ENCODE results near the gene KCNAB2. TPM values are rescaled to one million over a fixed set of nuclear protein-coding genes. Genes with fewer than 3 reads are reported as not detected.

Gene KCNAB2
- polyA plus RNA-seq, 1 of the 3 experiments (the other 2 are of a cell fraction) = 7.6 TPM

DNA sequence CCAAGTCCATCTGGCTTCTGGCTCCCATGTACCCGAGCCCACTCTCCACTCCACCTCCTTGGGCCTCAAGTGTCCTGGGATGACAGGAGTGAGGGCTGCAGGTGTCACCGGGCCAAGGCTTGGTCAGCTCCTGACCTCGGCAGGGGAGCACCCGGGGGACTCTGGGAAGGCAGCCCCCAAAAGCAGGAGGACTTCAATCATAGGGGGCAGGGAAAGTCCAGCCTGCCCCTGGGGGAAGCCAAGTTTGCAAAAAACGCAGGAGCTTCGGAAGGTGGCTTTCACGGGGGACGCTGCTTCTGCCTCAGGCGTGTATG, 56.8 kb downstream of the KCNAB2 start (continued):
- TF ChIP-seq RAD21 (IDR thresholded peaks at IDR 0.05; ENCODE audit: low read length) = no peak
- TF ChIP-seq, protein P1, sequence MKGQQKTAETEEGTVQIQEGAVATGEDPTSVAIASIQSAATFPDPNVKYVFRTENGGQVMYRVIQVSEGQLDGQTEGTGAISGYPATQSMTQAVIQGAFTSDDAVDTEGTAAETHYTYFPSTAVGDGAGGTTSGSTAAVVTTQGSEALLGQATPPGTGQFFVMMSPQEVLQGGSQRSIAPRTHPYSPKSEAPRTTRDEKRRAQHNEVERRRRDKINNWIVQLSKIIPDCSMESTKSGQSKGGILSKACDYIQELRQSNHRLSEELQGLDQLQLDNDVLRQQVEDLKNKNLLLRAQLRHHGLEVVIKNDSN (IDR thresholded peaks at IDR 0.05; ENCODE audit: borderline replicate concordance, low read depth) = no peak
- TF ChIP-seq TAF1 (IDR thresholded peaks at IDR 0.05; ENCODE audit: borderline replicate concordance, low read depth, low read length) = no peak
- TF ChIP-seq YY1 (IDR thresholded peaks at IDR 0.05; ENCODE audit: low read depth) = no peak
- TF ChIP-seq MAX (IDR thresholded peaks at IDR 0.05; ENCODE audit: low read depth) = no peak
- TF ChIP-seq TEAD4 (IDR thresholded peaks at IDR 0.05; ENCODE audit: borderline replicate concordance, insufficient read depth) = no peak
- no peak for TF ChIP-seq NRF1 (IDR thresholded peaks at IDR 0.05; ENCODE audit: low read depth, low read length)

- Histone ChIP-seq H3K27ac (ENCODE audit: low read depth in 2 of 2, low read length in 1 of 2) (no peak overlapping the region), H3K4me3 (ENCODE audit: low read depth in 2 of 2, low read length in 1 of 2) (no peak overlapping the region), H3F3A (replicated peaks; ENCODE audit: insufficient read depth) (no peaks in the 10 kb centered on the region), H3K4me1 (ENCODE audit: control insufficient read depth in 1 of 2, insufficient read depth in 2 of 2, low read depth in 1 of 2, low read length in 1 of 2) (no peaks in the 10 kb centered on the region; a peak in 1 of 4 replicates), H3K79me2 (ENCODE audit: insufficient read depth) (no peaks in the 10 kb centered on the region), H3K4me2 (no peak overlapping the region), H3K36me3 (replicated peaks in 1 of 2; ENCODE audit: control insufficient read depth in 1 of 2, insufficient read depth in 2 of 2, low read length in 1 of 2) (no peaks in the 10 kb centered on the region), H3K9me2 (no peaks in the 10 kb centered on the region), H3K9me3 (no peaks in the 10 kb centered on the region), H3K27me3 (ENCODE audit: insufficient read depth) (no peaks in the 10 kb centered on the region), H4K20me1 (ENCODE audit: insufficient read depth) (no peaks in the 10 kb centered on the region), H3K9ac (no peak overlapping the region), H2AFZ (ENCODE audit: low read depth) (no peak overlapping the region)
- no peak for DNase-seq
- TF ChIP-seq FOXM1 (IDR thresholded peaks at IDR 0.05; ENCODE audit: low read depth) = no peak
- no peak for TF ChIP-seq TCF12 (IDR thresholded peaks at IDR 0.05)
- no peak for TF ChIP-seq RCOR1 (IDR thresholded peaks at IDR 0.05; ENCODE audit: low read length)
- TF ChIP-seq, protein P1 (IDR thresholded peaks at IDR 0.05; ENCODE audit: borderline replicate concordance, low read depth) = no peak
- TF ChIP-seq IRF3 (IDR thresholded peaks at IDR 0.05; ENCODE audit: low read depth, low read length) = no peak
- TF ChIP-seq TEAD4 (IDR thresholded peaks at IDR 0.05; ENCODE audit: borderline replicate concordance, insufficient read depth) = no peak
- no peak for TF ChIP-seq JUND (IDR thresholded peaks at IDR 0.05)
- TF ChIP-seq RAD21 (IDR thresholded peaks at IDR 0.05; ENCODE audit: low read length) = no peak
- no peak for TF ChIP-seq SIN3A (IDR thresholded peaks at IDR 0.05; ENCODE audit: borderline replicate concordance, low read depth, low read length)
- no peak for TF ChIP-seq RXRA (IDR thresholded peaks at IDR 0.05; ENCODE audit: borderline replicate concordance, low read depth)
- TF ChIP-seq EZH2phosphoT487 (IDR thresholded peaks at IDR 0.05; ENCODE audit: borderline replicate concordance, low read depth) = no peak
- TF ChIP-seq, protein P2, sequence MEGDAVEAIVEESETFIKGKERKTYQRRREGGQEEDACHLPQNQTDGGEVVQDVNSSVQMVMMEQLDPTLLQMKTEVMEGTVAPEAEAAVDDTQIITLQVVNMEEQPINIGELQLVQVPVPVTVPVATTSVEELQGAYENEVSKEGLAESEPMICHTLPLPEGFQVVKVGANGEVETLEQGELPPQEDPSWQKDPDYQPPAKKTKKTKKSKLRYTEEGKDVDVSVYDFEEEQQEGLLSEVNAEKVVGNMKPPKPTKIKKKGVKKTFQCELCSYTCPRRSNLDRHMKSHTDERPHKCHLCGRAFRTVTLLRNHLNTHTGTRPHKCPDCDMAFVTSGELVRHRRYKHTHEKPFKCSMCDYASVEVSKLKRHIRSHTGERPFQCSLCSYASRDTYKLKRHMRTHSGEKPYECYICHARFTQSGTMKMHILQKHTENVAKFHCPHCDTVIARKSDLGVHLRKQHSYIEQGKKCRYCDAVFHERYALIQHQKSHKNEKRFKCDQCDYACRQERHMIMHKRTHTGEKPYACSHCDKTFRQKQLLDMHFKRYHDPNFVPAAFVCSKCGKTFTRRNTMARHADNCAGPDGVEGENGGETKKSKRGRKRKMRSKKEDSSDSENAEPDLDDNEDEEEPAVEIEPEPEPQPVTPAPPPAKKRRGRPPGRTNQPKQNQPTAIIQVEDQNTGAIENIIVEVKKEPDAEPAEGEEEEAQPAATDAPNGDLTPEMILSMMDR (IDR thresholded peaks at IDR 0.05) = no peak
- TF ChIP-seq EP300 (IDR thresholded peaks at IDR 0.05; ENCODE audit: borderline replicate concordance in 1 of 2, low read depth in 1 of 2, low read length in 1 of 2) = no peak
- TF ChIP-seq POLR2AphosphoS5 (IDR thresholded peaks at IDR 0.05; ENCODE audit: low read depth, low read length) = no peak
- no peak for TF ChIP-seq MAX (IDR thresholded peaks at IDR 0.05; ENCODE audit: low read depth)
- TF ChIP-seq YY1 (IDR thresholded peaks at IDR 0.05; ENCODE audit: low read depth) = no peak
- 53% methylated on average over 10 of the region's 22 CpGs for WGBS (ENCODE audit: low lambda C conversion rate)
- ChIA-PET POLR2A (no interaction called here), CTCF (no interaction called here)
Measured at GRCh38 chr1:6103111-6103853, 57.6 kb downstream of the KCNAB2 start.
